Peyer's patch (tissue), 4 donors: ENCODE data around the gene FKBP6. TPM values are rescaled to one million over a fixed set of nuclear protein-coding genes. Genes with fewer than 3 reads are reported as not detected.
"Not testable (repeated sequence)": the region's sequence is repeated elsewhere in the genome, so short reads cannot be mapped to it uniquely, and the experiment has no call there.

ENCODE experiments used
- DNase-seq, 3 donors: peaks; one replicate each; pipeline ENCODE4 v3.0.0-alpha.2; 2017 to 2019
- H3K27ac ChIP-seq, 4 donors: fragments of 200-600 bp; sonication (generic); one replicate each; pipeline ENCODE4 v1.5.1; 2016 to 2019
- H3K27me3 ChIP-seq, 2 donors: fragments of 200-600 bp; sonication (generic); one replicate each; pipeline ENCODE4 v1.5.1; 2019
- H3K36me3 ChIP-seq, 3 donors: fragments of 200-600 bp; sonication (generic); one replicate each; pipeline ENCODE4 v1.5.1; 2016 to 2019
- H3K4me1 ChIP-seq, 4 donors: fragments of 200-600 bp; sonication (generic); one replicate each; pipeline ENCODE4 v1.5.1; 2016 to 2019
- H3K4me3 ChIP-seq, 4 donors: fragments of 200-600 bp; sonication (generic); 1 replicate in 3 of 4; 2 replicates in 1 of 4; pipeline ENCODE4 v1.5.1; 2016 to 2019; ENCODE audit warnings: mild to moderate bottlenecking in 1 of 4
- H3K9me3 ChIP-seq, 4 donors: fragments of 200-600 bp; sonication (generic); one replicate each; pipeline ENCODE4 v1.5.1; 2016 to 2019; ENCODE audit warnings: mild to moderate bottlenecking in 1 of 4
- POLR2A ChIP-seq, 2 donors: fragments of 450-650 bp; IDR thresholded peaks; one replicate each; pipeline ENCODE4 v1.5.1; 2017; ENCODE audit warnings: antibody characterized with exemption in 2 of 2, mild to moderate bottlenecking in 2 of 2, moderate library complexity in 2 of 2
- total RNA-seq, 4 donors: library from RNA; depleted of rRNA; stranded (reverse); fragments of >200 nt; gene quantifications; one replicate each; pipeline ENCODE4 v1.1.0, GENCODE V29; 2016
- TF ChIP-seq, protein P1 (sequence below), 6 experiments: fragments of 450-650 bp in 4 of 6; fragments of 200-600 bp in 2 of 6; sonication (generic) in 1 of 6; IDR thresholded peaks; one replicate each; pipeline ENCODE4 v1.5.1; 2017 to 2019; ENCODE audit warnings: antibody characterized with exemption in 6 of 6, mild to moderate bottlenecking in 3 of 6, moderate library complexity in 1 of 6

The FKBP6 gene, protein sequence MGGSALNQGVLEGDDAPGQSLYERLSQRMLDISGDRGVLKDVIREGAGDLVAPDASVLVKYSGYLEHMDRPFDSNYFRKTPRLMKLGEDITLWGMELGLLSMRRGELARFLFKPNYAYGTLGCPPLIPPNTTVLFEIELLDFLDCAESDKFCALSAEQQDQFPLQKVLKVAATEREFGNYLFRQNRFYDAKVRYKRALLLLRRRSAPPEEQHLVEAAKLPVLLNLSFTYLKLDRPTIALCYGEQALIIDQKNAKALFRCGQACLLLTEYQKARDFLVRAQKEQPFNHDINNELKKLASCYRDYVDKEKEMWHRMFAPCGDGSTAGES
- not detected for total RNA-seq

DNA sequence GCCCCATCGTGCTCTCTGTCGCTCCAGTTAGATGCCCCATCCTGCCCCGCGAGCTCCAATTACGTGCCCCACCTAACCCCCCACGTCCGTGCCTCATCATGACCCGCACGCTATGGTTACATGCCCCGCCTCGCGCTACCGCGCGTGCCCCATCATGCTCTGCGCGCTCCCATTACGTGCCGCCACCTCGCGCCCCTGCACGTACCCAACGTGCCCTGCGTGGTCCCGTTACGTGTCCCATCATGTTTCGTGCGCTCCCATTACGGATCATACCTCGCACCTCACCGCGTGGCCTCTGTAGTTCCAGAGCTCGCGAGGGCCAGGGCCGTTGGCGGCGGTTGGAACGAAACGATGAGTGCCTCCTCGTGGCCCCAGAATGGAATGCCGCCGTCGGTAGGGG lies at the start of gene FKBP6, which contains the start of gene TRIM50:
Gene FKBP6 (plus strand): TSS at position 240 of the 400 bp plus-strand sequence. CDS start 268 bp downstream, outside the sequence.
Gene TRIM50 (minus strand): TSS at position 161 of the 400 bp plus-strand sequence. CDS start 3,295 bp downstream, outside the sequence.
- not testable (repeated sequence) for H3K4me1 ChIP-seq, H3K36me3 ChIP-seq, H3K27ac ChIP-seq, H3K9me3 ChIP-seq, H3K4me3 ChIP-seq, H3K27me3 ChIP-seq, DNase-seq

DNA sequence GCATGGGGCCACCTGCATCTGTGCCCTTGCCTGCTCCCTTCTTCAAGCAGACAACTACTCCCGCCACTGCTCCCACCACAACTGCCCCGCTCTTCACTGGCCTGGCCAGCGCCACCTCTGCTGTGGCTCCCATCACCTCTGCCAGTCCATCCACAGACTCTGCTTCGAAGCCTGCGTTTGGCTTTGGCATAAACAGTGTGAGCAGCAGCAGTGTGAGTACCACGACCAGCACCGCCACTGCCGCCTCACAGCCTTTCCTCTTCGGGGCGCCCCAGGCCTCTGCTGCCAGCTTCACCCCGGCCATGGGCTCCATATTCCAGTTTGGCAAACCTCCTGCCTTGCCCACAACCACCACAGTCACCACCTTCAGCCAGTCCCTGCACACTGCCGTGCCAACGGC lies 30.7 kb upstream of the FKBP6 start:
- H3K36me3 ChIP-seq, H3K4me1 ChIP-seq, H3K4me3 ChIP-seq, H3K27me3 ChIP-seq, DNase-seq, H3K9me3 ChIP-seq, H3K27ac ChIP-seq: not testable (repeated sequence)

DNA sequence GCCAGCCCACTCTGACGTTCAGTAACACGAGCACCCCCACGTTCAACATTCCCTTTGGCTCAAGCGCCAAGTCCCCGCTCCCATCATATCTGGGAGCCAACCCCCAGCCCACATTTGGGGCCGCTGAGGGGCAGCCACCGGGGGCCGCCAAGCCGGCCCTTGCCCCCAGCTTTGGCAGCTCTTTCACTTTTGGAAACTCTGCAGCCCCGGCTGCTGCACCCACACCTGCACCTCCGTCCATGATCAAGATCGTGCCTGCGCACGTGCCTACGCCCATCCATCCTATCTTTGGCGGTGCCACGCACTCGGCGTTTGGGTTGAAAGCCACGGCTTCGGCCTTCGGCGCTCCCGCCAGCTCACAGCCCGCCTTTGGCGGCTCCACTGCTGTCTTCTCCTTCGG lies 30.3 kb upstream of the FKBP6 start:
- H3K4me1 ChIP-seq, H3K4me3 ChIP-seq, DNase-seq, H3K36me3 ChIP-seq, H3K27me3 ChIP-seq, H3K27ac ChIP-seq, H3K9me3 ChIP-seq: not testable (repeated sequence)

DNA sequence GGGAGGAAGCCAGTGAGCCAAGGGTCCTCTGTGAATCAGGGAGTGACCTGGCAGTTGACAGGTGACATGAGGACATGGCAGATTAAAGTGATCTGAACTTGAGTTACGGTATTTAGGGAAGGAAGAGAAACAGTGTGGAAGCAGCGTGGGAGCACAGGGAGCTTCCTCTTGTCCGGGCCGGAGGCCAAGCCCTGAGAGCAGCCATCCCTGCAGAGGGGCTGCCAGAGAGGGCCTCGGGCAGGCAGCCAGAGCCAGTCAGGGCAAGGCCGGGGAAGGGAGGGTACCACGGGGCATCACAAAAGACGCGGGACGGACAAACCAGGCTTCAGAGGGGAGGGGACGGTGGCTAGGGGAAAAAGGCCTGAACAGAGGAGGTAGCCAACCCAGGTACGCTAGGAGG lies 28.1 kb upstream of the FKBP6 start:
- H3K27ac ChIP-seq, H3K9me3 ChIP-seq, H3K27me3 ChIP-seq, DNase-seq, H3K4me3 ChIP-seq, H3K4me1 ChIP-seq: not testable (repeated sequence)
- H3K36me3 ChIP-seq: peaks cover 0 to 21% (median 0%) of the 10 kb centered on the region in 3 donors

DNA sequence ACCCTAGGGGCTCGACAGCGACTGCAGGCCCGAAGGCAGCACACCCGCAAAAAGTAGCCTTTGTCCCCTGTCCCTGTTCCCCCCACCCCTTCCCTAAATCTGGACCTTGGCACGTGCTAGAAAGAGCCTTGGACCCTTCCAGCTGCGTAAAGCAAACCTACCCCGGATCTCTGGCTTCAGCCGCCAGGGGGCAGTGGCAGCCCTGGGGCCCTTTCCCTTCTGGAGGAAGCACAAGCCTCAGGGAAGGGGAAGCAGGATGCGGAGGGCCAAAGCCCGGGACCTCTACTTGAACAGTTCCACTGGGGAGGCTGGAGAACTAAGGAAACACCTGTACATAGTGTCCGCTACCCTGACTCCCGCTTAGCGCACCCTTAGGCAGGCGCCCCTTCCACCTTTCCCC lies 26.9 kb upstream of the FKBP6 start:
- H3K27me3 ChIP-seq, DNase-seq, H3K4me1 ChIP-seq, H3K9me3 ChIP-seq, H3K4me3 ChIP-seq, H3K27ac ChIP-seq: not testable (repeated sequence)
- H3K36me3 ChIP-seq: peaks cover 0 to 26% (median 0%) of the 10 kb centered on the region in 3 donors

DNA sequence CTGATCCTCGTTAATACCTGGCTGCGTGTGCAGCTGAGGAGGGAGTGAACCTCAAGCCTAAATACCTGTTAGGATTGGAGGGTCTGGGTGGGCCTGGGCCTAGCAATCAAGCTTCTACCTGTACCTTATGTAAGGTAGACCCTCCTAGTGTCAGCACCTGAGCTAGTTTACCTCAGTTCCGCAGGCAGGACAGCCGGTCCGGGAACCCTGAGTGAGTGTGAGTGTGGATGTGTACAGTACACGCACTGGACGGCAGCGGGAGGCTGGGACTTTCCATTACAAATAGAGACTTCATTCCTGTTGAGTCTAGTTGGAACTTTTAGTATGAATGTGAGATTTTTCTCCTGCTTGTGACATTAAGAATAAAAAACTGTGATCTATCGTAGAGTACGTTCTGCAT lies 25.1 kb upstream of the FKBP6 start:
- H3K4me3 ChIP-seq, DNase-seq, H3K27me3 ChIP-seq, H3K4me1 ChIP-seq, H3K9me3 ChIP-seq, H3K27ac ChIP-seq: not testable (repeated sequence)
- peaks cover 0 to 34% (median 0%) of the 10 kb centered on the region in 3 donors for H3K36me3 ChIP-seq

DNA sequence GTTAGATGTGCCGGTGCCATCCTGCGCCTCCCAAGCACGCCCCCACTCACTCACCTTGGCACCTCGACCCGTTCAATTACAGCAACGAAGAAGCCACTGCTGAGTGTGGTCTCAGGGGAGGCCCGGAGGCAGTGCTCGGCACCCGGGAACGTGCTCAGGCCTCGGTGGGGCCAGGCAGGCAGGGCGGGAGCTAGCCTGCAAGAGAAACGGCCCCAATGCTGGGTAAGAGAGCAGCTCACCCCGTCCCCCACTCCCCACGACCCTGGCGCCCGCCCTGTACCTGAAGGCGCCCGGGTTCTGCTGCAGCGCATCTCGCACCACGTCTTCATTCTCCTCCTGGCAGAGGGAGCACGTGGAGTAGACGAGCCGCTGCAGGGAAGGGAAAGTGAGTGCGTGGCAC lies 24.4 kb upstream of the FKBP6 start:
- Histone ChIP-seq H3K9me3 (no peaks in the 10 kb centered on the region), H3K4me3 (no peak overlapping the region), H3K4me1 (peaks cover 0 to 6% (median 3%) of the 10 kb centered on the region in 4 donors), H3K36me3 (peaks cover 0 to 34% (median 0%) of the 10 kb centered on the region in 3 donors), H3K27ac (no peak overlapping the region), H3K27me3 (no peaks in the 10 kb centered on the region)
- DNase-seq: no peak
- TF ChIP-seq, protein P1, sequence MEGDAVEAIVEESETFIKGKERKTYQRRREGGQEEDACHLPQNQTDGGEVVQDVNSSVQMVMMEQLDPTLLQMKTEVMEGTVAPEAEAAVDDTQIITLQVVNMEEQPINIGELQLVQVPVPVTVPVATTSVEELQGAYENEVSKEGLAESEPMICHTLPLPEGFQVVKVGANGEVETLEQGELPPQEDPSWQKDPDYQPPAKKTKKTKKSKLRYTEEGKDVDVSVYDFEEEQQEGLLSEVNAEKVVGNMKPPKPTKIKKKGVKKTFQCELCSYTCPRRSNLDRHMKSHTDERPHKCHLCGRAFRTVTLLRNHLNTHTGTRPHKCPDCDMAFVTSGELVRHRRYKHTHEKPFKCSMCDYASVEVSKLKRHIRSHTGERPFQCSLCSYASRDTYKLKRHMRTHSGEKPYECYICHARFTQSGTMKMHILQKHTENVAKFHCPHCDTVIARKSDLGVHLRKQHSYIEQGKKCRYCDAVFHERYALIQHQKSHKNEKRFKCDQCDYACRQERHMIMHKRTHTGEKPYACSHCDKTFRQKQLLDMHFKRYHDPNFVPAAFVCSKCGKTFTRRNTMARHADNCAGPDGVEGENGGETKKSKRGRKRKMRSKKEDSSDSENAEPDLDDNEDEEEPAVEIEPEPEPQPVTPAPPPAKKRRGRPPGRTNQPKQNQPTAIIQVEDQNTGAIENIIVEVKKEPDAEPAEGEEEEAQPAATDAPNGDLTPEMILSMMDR (IDR thresholded peaks at IDR 0.05): no peak
- no peak for TF ChIP-seq POLR2A (IDR thresholded peaks at IDR 0.05)

DNA sequence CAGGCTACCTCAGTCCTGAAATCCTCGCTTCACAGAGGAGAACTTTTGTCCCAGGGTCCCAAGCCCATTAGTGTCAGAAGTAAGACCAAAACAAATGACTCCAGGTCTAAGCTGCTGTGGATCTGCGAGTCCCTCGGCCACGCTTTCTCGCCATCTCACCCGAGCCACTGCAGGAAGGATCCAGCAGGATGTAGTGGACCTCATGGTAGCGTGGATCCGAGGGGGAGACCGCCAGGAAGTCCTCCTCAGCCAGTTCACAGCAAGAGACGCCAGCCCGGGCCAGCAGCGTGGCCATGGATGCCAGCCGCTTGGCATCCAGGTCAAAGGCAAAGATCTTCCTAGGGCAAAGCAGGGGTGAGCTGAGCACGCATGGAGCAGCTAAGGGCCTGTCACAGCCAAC lies 23.9 kb upstream of the FKBP6 start:
- H3K9me3 ChIP-seq: no peaks in the 10 kb centered on the region
- peaks cover 0 to 34% (median 0%) of the 10 kb centered on the region in 3 donors for H3K36me3 ChIP-seq
- H3K27me3 ChIP-seq: no peaks in the 10 kb centered on the region
- peaks cover 0 to 8% (median 3%) of the 10 kb centered on the region in 4 donors for H3K4me1 ChIP-seq
- no peak overlapping the region for H3K27ac ChIP-seq
- no peak overlapping the region for H3K4me3 ChIP-seq
- no peak for TF ChIP-seq POLR2A (IDR thresholded peaks at IDR 0.05)
- no peak for DNase-seq

DNA sequence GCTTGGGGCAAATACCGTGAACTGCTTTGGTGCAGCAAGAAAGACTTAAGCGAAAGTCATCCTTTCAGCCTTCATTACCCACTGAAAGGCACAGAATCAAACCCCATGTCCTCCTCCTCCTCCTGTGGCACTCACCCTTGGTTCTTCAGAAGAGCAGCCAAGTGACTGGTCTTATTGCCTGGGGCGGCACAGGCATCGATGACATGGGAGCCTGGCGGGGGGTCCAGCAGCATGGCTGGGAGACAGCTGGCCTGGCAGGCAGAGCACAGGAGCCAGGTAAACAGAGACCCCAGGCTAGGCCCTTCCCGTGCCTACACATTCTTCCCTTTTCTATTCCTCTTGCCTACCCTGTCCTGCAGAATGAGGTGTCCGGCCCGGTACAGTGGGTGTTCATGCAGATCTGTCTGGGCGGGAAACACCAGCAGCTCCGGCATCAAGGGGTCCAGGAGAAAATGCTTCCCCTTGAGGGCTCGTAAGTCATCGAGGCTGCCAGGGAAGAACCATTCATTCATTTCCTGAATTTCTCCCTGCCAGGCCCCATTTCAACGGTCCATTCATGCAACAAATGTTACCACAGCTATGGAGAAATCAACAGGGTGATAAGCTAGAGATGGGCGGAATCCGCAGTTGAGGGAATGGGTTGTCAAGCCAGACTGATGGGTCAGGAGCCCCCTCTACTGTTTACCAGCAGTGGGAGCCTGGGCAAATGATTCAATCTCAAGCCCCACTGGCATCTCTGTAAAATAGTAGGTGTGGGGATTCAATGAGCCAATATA lies 23.2 kb upstream of the FKBP6 start:
- DNase-seq, H3K4me3 ChIP-seq, H3K27ac ChIP-seq, H3K4me1 ChIP-seq, H3K27me3 ChIP-seq, H3K9me3 ChIP-seq: not testable (repeated sequence)
- peaks cover 0 to 34% (median 0%) of the 10 kb centered on the region in 3 donors for H3K36me3 ChIP-seq
